Skeletal muscle cell (primary cell): Measurements from ENCODE around the gene RIPOR1.
A peak's percentile ranks its signal among the peaks of the same experiment; 100 is the strongest.
"Not testable (repeated sequence)": the region's sequence is repeated elsewhere in the genome, so short reads cannot be mapped to it uniquely, and the experiment has no call there.

Experiments used
- DNase-seq: peaks from one replicate; pipeline ENCODE4 v3.0.0-alpha.2; 2010; ENCODE audit warnings: low read depth
- H3K4me3 ChIP-seq: 2 replicates; pipeline ENCODE4 v1.5.1; 2011; ENCODE audit warnings: low read depth, mild to moderate bottlenecking, control low read depth, low read length, moderate library complexity

Gene RIPOR1

GRCh38 chr16:67516296-67517154 is 12.1 kb upstream of the RIPOR1 start:
- no peak overlapping the region for H3K4me3 ChIP-seq
- no peak for DNase-seq

DNA sequence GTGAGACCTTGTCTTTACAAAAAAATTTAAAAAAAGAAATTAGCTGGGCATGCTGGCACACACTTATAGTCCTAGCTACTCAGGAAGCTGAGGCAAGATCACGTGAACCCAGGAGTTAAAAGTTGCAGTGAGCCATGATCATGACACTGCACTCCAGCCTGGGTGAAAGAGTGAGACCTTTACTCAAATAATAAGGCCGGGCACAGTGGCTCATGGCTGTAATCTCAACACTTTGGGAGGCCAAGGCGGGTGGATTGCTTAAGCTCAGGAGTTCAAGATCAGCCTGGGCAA is 11.5 kb upstream of the RIPOR1 start:
- no peak overlapping the region for H3K4me3 ChIP-seq
- DNase-seq, result no peak

- no peak overlapping the region for H3K4me3 ChIP-seq
- no peak for DNase-seq
Observed at GRCh38 chr16:67517661-67518423, 10.8 kb upstream of the RIPOR1 start.

- DNase-seq, result no peak
- H3K4me3 ChIP-seq, result no peak overlapping the region
Observed at GRCh38 chr16:67518676-67519075, 10.0 kb upstream of the RIPOR1 start.

GRCh38 chr16:67519242-67519641 is 9.4 kb upstream of the RIPOR1 start:
- no peak overlapping the region for H3K4me3 ChIP-seq
- no peak for DNase-seq

GRCh38 chr16:67521095-67521804 is 7.4 kb upstream of the RIPOR1 start:
- peak; percentile 72 for DNase-seq
- H3K4me3 ChIP-seq, result peak overlapping the region; percentile 62

DNA sequence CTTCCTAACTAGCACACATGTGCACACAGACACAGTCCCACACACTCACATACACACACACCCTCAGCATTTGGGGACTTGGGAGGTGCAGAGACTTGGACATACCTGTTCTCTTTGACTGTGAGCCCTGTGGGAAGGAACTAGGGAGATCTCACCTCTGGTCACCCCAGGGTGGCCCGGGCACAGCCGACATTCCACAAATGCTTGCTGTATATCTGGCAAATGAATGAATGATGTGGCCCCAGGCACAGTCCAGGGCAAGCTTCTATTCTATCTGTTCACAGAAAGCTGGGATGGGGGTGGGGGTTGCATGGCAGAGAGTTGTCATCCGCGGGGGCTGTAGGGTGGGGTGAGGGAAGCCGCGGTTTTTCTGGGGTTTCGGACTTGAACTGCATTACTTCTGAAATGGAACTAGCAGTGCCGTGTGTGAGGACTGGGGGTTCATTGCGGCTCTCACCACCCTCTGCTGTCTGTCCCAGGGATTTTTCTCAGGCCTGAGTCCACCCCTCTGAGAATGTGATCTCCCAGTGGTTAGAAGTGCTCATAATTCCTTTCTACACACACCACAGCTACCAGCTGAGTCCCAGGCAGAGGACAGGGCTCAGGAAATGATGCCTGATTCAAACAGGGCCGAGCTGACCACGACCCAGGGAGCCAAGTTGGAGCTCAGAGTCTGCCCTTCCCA is 3.3 kb upstream of the RIPOR1 start:
- no peak for DNase-seq
- no peak overlapping the region for H3K4me3 ChIP-seq

GRCh38 chr16:67526149-67526791 is 2.4 kb upstream of the RIPOR1 start:
- H3K4me3 ChIP-seq, result no peak overlapping the region
- no peak for DNase-seq

GRCh38 chr16:67528870-67529581 is 397 bp downstream of the RIPOR1 start:
- peak overlapping the region; percentile 85 for H3K4me3 ChIP-seq
- DNase-seq, result no peak

DNA sequence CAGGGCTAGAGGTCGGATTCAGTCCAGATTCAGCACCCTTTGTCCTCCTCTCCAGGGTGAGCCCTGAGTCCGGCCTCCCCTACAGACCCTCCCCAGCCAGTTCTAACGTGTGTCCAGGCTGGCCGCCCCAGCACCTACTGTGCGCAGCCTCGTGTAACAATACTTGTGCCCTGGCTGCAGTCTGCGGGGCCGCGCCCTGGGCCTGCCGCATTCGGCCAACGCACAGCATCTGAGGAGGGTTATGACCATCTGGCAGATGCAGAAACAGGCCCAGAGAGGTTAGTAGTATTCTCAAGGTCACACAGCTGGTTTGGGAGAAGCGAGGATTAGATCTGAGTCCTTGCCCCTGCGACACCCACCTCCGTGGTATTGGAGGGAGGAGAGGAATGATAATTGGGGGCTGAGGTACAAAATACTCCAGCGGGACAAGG is 968 bp downstream of the RIPOR1 start:
- no peak for DNase-seq
- H3K4me3 ChIP-seq, result peak overlapping the region; percentile 85

DNA sequence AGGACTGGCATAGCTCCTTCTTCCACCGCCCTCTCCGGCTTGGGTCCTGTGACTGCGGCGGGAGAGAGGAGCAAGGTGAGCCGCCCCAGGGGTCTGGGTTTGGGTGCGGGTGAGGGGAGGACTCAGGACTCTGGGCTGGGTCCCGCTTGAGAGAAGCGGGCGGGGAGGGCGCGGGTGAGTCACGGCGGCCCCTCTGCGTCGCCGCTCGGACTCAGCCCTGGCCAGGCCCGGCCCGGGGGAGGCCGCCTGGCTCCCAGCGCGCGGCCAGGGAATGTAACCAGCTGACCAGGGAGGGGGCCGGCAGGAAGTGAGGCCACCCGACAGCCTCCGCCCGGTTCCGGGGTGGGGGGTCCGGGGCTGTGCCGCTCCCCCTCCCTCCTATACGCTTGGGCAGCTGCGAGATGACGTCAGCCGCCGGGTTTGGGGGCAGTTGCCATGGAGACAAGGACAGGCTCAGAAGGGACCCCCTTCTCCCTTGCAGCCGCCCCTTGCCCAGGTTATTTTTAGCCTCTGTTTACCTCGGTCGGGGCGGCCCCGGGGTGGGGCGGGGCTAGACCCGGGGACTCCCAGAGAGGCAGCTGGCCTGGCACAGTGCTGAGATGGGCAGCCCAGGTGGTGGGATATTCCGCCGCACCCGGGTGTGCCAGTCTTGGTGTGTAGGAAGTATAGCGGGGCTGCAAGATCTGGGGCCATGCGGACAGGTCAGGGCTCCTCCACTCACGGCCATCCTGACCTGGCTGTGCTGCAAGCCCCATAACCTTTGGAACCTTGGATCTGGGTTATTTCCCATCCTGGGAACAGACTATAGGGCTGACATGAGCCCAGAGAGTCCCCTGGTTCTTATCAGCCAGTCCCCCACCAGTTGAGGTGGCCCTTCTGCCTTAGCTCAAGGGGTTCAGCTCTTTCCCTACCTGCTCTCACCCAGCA is 1.6 kb downstream of the RIPOR1 start:
- peak overlapping the region; percentile 85 for H3K4me3 ChIP-seq
- peak; percentile 22 for DNase-seq

GRCh38 chr16:67531247-67531646 is 2.6 kb downstream of the RIPOR1 start:
- H3K4me3 ChIP-seq, result no peak overlapping the region
- DNase-seq, result no peak

DNA sequence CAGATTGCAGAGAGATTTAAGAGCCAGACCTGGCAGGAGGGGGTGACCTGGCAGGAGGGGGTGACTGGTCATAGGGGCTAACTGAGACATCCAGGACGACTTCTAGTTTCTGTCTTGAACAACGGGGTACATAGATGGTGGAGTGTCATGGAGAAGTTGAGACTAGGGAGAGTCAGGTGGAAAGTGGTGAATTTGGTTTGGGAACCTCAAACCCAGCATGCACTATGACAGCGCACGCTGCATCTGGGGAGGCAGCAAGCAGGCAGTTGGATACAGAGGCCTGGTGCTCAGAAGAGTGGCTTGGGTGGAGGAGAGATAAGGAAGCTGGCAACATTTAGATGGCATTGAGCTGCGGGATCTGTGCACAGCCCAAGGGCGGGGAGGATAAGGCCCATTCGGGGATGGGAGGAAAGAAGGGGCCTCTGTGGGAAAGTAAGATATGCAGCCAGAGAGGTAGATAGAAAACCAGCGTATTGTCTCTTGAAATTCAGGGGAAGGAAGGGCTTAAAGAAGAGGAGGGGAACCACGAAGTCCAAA is 4.5 kb downstream of the RIPOR1 start:
- DNase-seq, result no peak
- H3K4me3 ChIP-seq, result no peak overlapping the region

DNA sequence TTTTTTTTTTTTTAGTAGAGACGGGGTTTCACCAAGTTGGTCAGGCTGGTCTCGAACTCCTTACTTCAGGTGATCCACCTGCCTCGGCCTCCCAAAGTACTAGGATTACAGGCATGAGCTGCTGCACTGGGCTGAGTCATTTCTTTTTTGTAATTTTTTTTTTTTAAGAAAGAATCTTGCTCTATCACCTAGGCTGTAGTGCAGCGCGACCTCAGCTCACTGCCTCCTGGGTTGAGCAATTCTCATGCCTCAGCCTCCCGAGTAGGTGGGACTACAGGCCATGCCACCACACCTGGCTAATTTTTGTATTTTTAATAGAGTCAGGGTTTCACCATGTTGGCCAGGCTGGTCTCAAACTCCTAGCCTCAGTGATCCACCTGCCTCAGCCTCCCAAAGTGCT is 5.4 kb downstream of the RIPOR1 start:
- H3K4me3 ChIP-seq, DNase-seq: not testable (repeated sequence)

GRCh38 chr16:67534431-67534830 is 5.8 kb downstream of the RIPOR1 start:
- DNase-seq, result no peak
- H3K4me3 ChIP-seq, result no peak overlapping the region

DNA sequence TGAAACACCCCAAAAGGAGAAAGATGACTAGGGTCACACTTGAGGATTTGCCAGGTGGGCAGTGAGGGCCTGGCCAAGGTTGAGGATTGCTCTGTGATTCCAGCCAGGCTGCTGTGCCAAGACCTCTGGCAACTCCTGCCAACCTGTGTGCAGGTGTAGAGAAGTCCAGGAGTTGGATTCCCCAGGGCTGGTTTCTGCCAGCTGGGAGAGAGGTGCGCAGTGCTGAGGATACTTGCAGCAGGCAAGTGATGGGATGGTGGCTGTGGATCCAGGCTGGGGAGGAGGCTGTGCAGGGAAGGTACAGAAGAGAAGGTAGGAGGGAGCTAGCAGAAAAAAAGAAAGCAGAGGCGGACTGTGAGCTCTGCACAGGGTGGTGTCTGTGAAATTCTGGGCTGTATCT is 6.6 kb downstream of the RIPOR1 start:
- no peak overlapping the region for H3K4me3 ChIP-seq
- DNase-seq, result no peak

DNA sequence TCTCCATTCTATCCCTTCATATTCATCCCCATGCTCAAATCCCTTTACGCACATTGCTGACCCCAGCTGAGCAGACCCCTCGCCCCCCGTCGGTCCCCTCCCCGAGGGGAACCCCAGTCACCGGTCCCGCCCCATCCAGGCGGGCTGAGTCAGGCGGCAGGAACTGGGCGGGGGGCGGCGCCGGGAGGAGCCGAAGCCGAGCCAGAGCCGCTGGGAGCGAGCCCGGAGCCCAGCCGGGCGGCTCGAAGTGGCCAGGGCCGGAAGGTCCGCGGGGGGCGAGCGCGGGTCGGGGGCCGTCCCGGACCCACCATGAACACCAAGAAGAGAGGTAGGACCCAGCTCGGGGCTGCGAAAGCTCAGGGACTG is 8.6 kb downstream of the RIPOR1 start:
- H3K4me3 ChIP-seq, result peak overlapping the region; percentile 66
- DNase-seq, result no peak
